ENCODE measurements around the gene NTRK3.
"Not testable (repeated sequence)": the region's sequence is repeated elsewhere in the genome, so short reads cannot be mapped to it uniquely, and the experiment has no call there.

Gene NTRK3

GRCh38 chr15:88071141-88071540, 185.4 kb downstream of the NTRK3 start:
- no peak for DNase-seq

GRCh38 chr15:88069561-88069960, 187.0 kb downstream of the NTRK3 start:
- DNase-seq = no peak

DNA sequence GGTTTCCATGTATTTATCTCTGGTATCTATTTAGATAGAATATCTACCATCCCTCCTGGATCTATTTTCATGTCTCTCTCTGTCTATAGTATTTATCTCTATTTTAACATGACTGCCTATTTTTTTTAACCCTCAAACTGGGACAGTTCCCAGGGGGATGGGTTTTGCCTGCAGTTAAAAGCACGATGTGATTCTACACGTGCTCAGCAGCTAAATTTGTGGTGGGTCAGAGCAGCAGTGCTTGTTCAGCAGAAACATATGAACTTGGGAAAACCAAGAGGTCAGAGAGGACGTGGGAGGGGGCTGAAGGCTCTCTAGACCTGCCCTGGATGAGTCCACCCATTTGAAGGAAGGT, 189.2 kb downstream of the NTRK3 start:
- no peak for DNase-seq

DNA sequence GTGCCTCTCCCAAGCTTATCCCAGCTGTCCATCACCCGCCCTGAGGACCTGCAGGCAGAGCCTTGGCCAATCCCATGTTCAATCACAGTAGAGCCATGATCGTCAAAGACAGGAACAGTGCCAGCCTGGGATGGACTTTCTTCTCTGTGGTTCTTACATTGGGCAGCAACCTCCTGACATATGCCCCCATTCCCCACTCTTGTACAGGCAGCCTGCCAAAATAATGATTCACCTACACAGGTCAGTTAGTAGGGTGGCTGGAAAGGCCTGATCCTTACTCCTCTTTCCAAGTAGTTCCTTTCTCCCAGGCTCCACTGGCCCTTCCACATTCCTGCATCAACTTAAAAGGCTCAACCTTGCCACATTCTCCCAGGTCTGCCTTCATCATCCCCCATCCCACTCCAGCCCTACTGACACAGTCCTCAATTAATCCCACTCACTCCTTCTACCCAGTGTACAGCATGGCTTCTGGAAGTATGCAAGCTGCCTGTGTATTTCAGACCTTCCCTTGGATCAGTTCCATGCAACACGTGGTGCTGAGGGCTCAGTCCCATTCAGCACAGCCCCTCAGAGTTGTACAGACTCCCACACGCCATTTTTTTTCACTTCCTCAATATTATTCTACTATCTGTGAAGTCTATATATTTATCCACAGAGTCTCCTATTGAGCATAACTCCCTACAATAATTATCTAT, 189.8 kb downstream of the NTRK3 start:
- DNase-seq = no peak

DNA sequence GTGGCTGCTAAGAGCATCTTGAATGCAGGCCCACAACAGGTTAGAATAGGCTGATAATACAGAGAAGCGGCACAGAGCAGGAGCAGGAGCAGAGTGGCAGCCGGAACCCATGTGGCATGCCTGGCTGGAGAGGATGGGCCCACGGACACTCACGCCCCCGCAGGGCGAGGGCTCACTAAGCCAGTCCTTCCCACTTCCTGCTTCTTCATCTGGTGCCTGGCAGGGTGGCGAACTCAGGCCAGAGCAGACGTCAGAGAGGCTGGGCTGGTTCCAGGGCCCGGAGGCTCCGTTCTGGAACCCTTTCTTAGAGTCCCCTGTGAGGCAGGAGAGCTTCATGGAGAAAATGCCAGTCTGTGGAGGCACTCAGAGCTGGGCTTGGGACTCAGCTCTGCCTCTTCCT, 195.1 kb downstream of the NTRK3 start:
- DNase-seq = no peak

- no peak for DNase-seq
These were observed 196.2 kb downstream of the NTRK3 start for GRCh38 chr15:88060383-88060782.

DNA sequence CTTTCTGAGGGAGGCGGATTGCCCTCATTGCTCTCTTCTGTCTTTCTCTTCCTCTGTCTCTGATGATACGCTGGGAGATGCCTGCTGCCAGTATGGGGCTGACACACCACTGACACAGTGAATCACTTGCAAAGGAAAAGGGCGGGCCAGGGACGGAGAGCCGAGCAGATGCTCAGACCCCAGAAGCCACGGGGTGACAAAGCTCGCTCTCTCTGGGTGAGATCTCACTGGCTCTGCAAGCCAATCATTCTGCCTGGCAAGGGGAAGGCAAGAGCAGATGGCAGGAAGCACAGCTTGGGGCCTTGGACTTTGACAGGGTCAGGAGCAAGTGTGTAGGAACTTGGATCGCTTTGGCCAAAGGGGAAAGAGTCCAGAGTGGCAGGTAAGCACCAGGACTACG, 198.7 kb downstream of the NTRK3 start:
- DNase-seq = no peak

DNA sequence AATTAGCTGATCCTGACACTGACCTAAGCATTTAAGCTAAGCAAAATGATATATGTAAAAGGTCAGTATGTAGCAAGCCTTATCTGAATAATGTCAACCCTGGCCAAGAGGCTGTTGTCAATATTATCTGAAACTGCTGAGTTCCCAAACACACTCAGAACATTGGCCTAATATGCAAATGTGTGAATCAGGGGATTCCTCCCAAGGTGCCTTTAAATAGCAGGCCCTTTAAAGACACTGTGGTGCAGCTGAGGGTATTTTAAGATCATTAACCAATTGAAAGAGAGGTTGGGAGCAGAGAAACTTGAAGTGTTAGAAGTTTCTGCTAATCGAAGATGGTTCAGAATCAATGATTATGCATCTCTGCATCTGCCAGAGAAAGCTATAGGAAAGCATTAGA, 207.0 kb downstream of the NTRK3 start:
- DNase-seq = no peak

GRCh38 chr15:88048755-88049154, 207.8 kb downstream of the NTRK3 start:
- DNase-seq = no peak

GRCh38 chr15:88048237-88048636, 208.3 kb downstream of the NTRK3 start:
- no peak for DNase-seq

- DNase-seq = no peak
These were observed 209.9 kb downstream of the NTRK3 start for GRCh38 chr15:88046576-88047129.

- no peak for DNase-seq
These were observed 213.1 kb downstream of the NTRK3 start for GRCh38 chr15:88043396-88043795.

- DNase-seq = no peak
These were observed 214.5 kb downstream of the NTRK3 start for GRCh38 chr15:88042047-88042446.

- DNase-seq = no peak
These were observed 216.0 kb downstream of the NTRK3 start for GRCh38 chr15:88040516-88040915.

GRCh38 chr15:88038261-88038660, 218.3 kb downstream of the NTRK3 start:
- DNase-seq = no peak

GRCh38 chr15:88036154-88036839, 220.2 kb downstream of the NTRK3 start:
- DNase-seq = no peak

- DNase-seq = no peak
These were observed 221.2 kb downstream of the NTRK3 start for GRCh38 chr15:88035381-88035780.

DNA sequence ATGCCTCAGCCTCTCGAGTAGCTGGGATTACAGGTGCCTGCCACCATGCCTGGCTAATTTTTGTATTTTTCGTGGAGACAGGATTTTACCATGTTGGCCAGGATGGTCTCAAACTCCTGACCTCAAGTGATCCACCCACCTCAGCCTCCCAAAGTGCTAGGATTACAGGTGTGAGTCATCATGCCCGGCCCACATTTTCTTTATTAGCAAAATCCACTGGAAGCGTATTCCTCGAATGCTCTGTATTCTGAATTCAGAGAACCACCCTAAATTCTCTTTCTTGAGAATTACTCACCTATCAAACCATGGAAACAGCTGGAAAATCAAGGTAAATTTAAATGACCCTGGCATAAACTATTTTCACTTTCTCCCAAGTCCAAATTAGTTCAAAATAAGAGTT, 223.1 kb downstream of the NTRK3 start:
- not testable (repeated sequence) for DNase-seq

GRCh38 chr15:88032787-88033186, 223.8 kb downstream of the NTRK3 start:
- no peak for DNase-seq

GRCh38 chr15:88031461-88031860, 225.1 kb downstream of the NTRK3 start:
- DNase-seq = no peak

DNA sequence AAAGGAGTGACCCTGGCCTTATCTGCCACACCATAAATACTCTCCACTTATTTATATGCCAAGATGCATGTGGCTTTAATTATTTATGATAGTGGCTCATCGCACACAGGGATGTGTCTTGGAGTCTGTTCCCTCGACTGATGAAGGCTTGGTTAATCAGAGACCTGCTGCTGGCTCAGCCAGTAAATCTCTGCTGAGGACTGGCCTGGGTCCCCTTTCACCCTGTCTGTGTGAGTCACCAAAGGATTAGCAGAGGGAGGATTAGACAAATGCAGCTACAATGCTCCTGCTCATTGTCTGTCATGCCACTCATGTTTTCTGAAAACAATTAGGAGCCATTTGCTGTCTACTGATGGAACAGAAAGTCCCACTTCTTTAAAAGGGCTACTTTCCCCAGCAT, 226.8 kb downstream of the NTRK3 start:
- no peak for DNase-seq

GRCh38 chr15:88028024-88028423, 228.5 kb downstream of the NTRK3 start:
- no peak for DNase-seq

GRCh38 chr15:88023914-88024313, 232.6 kb downstream of the NTRK3 start:
- no peak for DNase-seq

DNA sequence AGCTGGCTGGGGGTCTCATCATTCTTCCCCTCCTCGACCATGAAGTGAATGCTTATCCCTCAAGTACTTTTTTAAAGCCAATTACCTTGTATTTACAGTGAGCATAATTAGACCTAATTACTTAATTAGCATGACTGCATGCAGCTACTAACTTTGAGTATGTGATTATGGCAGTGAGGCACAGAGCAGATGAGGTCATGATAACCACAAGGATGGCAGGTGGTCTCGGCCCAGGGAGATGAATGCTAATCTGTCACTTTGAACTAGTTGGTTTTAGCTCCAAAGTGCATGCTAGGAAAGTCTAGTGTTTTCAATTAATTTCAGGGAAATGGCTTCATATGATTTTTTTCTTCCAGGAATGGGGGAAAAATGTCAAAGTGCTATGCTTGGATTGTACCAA, 233.8 kb downstream of the NTRK3 start:
- no peak for DNase-seq

DNA sequence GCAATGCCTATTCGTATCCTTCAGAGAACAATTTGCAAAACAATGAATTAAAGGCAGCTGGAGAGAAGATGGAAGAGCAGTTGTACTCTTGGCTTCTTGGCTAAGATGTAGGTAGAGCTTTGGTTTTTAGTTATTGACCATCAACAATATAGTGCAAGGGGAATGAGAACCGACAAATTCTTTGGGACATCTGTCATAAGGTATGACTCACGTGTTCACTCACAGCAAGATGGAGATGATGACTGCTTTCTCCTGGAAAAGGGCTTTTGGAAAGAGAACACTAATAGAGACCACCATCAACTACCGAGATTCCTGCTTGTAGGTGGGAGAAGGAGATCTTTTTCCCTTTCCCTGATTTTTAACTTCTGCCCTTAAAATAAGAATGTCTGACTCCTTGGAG, 234.9 kb downstream of the NTRK3 start:
- DNase-seq = no peak

Data from activated CD4-positive, CD25-positive, alpha-beta regulatory T cell treated with anti-CD3 and anti-CD28 coated beads, Interleukin-2, amount 50 U/mL, for 72 hours (primary cell).